B cell (primary cell): ENCODE results near the gene TNFRSF19. TPM values are rescaled to one million over a fixed set of nuclear protein-coding genes. Genes with fewer than 3 reads are reported as not detected.

ENCODE experiments used
- ATAC-seq: fragments of 200-7000 bp; cut with Tn5 transposase; one replicate; pipeline ENCODE4 v1.10.0; 2021; ENCODE audit warnings: low read depth, mild to moderate bottlenecking, moderate number of reproducible peaks, moderate library complexity
- CTCF ChIA-PET: fragments of 350-600 bp; sonication (Branson Sonifier 250); formaldehyde crosslinking; loops from one replicate; lab custom pipeline; 2021; ENCODE audit warnings: antibody characterized with exemption, inconsistent platforms; lab: Charles Lee
- POLR2A ChIA-PET: fragments of 350-600 bp; sonication (Branson Sonifier 250); formaldehyde crosslinking; loops from one replicate; lab custom pipeline; 2021; ENCODE audit warnings: antibody characterized with exemption; lab: Charles Lee
- DNase-seq: peaks from one replicate; pipeline ENCODE4 v3.0.0; 2013
- H2AFZ ChIP-seq: 2 replicates; pipeline ENCODE4 v1.6.1; 2012; ENCODE audit warnings: mild to moderate bottlenecking, low read depth, low read length; ENCODE audit not compliant: insufficient read depth, poor library complexity, severe bottlenecking
- H3K27ac ChIP-seq, 2 donors: 1 replicate in 1 of 2; 2 replicates in 1 of 2; pipeline ENCODE4 v1.5.1; 2012 to 2013; ENCODE audit warnings: low read length in 2 of 2, mild to moderate bottlenecking in 2 of 2, moderate library complexity in 1 of 2
- H3K27me3 ChIP-seq, 4 experiments: fragments of 200-600 bp in 1 of 4; sonication (generic) in 1 of 4; replicated peaks in 1 of 4; 1 replicate in 2 of 4; 2 replicates in 2 of 4; pipeline versions ENCODE4 v1.6.1 to v1.7.0; 2013 to 2016; ENCODE audit warnings: low read length in 3 of 4, mild to moderate bottlenecking in 2 of 4, mixed read lengths in 1 of 4, moderate library complexity in 1 of 4; ENCODE audit not compliant: insufficient read depth in 4 of 4, control insufficient read depth in 3 of 4; ENCODE audit errors: control extremely low read depth in 1 of 4
- H3K36me3 ChIP-seq, 2 experiments: replicated peaks in 1 of 2; 1 replicate in 1 of 2; 2 replicates in 1 of 2; pipeline versions ENCODE4 v1.6.1 to v1.7.1; 2013; ENCODE audit warnings: low read length in 1 of 2; ENCODE audit not compliant: insufficient read depth in 2 of 2, control insufficient read depth in 1 of 2; ENCODE audit errors: control extremely low read depth in 1 of 2, extremely low read depth in 1 of 2
- H3K4me1 ChIP-seq, 2 donors: fragments of 200-600 bp in 1 of 2; sonication (generic) in 1 of 2; 1 replicate in 1 of 2; 2 replicates in 1 of 2; pipeline versions ENCODE4 v1.5.1 to v1.6.1; 2013 to 2017; ENCODE audit warnings: low read length in 2 of 2; ENCODE audit not compliant: control insufficient read depth in 2 of 2, insufficient read depth in 2 of 2
- H3K4me2 ChIP-seq: replicated peaks from 2 replicates; pipeline ENCODE3; 2012; ENCODE audit warnings: mild to moderate bottlenecking, low read depth, low read length; ENCODE audit not compliant: poor library complexity, severe bottlenecking
- H3K4me3 ChIP-seq, 5 experiments: fragments of 200-600 bp in 1 of 5; sonication (generic) in 1 of 5; 1 replicate in 3 of 5; 2 replicates in 2 of 5; pipeline versions ENCODE4 v1.5.1 to v1.7.0; 2011 to 2016; ENCODE audit warnings: low read length in 4 of 5, mild to moderate bottlenecking in 4 of 5, low read depth in 2 of 5, control low read depth in 1 of 5, moderate library complexity in 1 of 5; ENCODE audit not compliant: insufficient read depth in 1 of 5; ENCODE audit errors: control extremely low read depth in 1 of 5, extremely low read depth in 1 of 5
- H3K79me2 ChIP-seq: fragments of 200-600 bp; sonication (generic); one replicate; pipeline ENCODE4 v1.6.0; 2016; ENCODE audit warnings: low read length; ENCODE audit not compliant: control insufficient read depth, insufficient read depth
- H3K9ac ChIP-seq: fragments of 200-600 bp; sonication (generic); 2 replicates; pipeline ENCODE4 v1.6.1; 2017; ENCODE audit warnings: mild to moderate bottlenecking, low read length, moderate library complexity
- H3K9me3 ChIP-seq, 3 donors: one replicate each; pipeline versions ENCODE4 v1.6.1 to v1.7.1; 2013; ENCODE audit warnings: low read length in 2 of 3; ENCODE audit not compliant: control insufficient read depth in 2 of 3, insufficient read depth in 1 of 3; ENCODE audit errors: control extremely low read depth in 1 of 3
- H4K20me1 ChIP-seq: 2 replicates; pipeline ENCODE4 v1.6.0; 2012; ENCODE audit warnings: mild to moderate bottlenecking, low read length; ENCODE audit not compliant: insufficient read depth, control insufficient read depth, poor library complexity, severe bottlenecking
- H3K27ac Mint-ChIP-seq: one replicate; pipeline ENCODE4 v1.8.0; 2021; ENCODE audit warnings: mixed read lengths
- H3K27me3 Mint-ChIP-seq: one replicate; pipeline ENCODE4 v1.8.0; 2021; ENCODE audit warnings: mixed read lengths
- H3K4me1 Mint-ChIP-seq: one replicate; pipeline ENCODE4 v1.8.0; 2021; ENCODE audit warnings: mixed read lengths
- H3K4me3 Mint-ChIP-seq: one replicate; pipeline ENCODE4 v1.8.0; 2021; ENCODE audit warnings: mixed read lengths
- H3K9me3 Mint-ChIP-seq: one replicate; pipeline ENCODE4 v1.8.0; 2022; ENCODE audit warnings: mixed read lengths; ENCODE audit not compliant: insufficient read depth
- EZH2 ChIP-seq: IDR thresholded peaks from 2 replicates; pipeline ENCODE4 v1.6.1; 2012; ENCODE audit warnings: borderline replicate concordance, low read depth, mild to moderate bottlenecking, moderate library complexity, low read length; ENCODE audit not compliant: insufficient read depth, poor library complexity, severe bottlenecking
- WGBS: methylation state at CpG from one replicate; pipeline ENCODE4 v1.1.5; 2013; ENCODE audit warnings: missing lambda C conversion rate; ENCODE audit not compliant: insufficient coverage; 5-methylcytosine and 5-hydroxymethylcytosine counted together
- intact Hi-C: fragments of 100-400 bp; cut with micrococcal nuclease; formaldehyde crosslinking; loops from one replicate; pipeline ENCODE4 v1.10.0; 2022
- polyA plus RNA-seq: library from polyadenylated mRNA; depleted of rRNA; stranded (reverse); fragments of >200 nt; gene quantifications from 2 replicates; pipeline ENCODE4 v1.2.3, GENCODE V29; 2012
- total RNA-seq, 2 donors: library from RNA; stranded (reverse); fragments of 120-200 nt in 1 of 2; gene quantifications; 1 replicate in 1 of 2; 2 replicates in 1 of 2; pipeline versions ENCODE4 v1.2.3 to v1.2.4, GENCODE V29; 2013 to 2022
- TF ChIP-seq, protein P1 (sequence below): fragments of 200-600 bp; IDR thresholded peaks from one replicate; pipeline ENCODE4 v1.8.0; 2022; ENCODE audit warnings: antibody characterized with exemption, mild to moderate bottlenecking

The TNFRSF19 gene
- total and polyA plus RNA-seq, 2 donors (not counting 1 experiment from before 2014, with no cell fraction given) = 0.36 TPM; not detected in 1

- no peak for ATAC-seq
Measured at GRCh38 chr13:23724196-23724970, 154.2 kb downstream of the TNFRSF19 start.

More at GRCh38 chr13:23724196-23724970, 154.2 kb downstream of the TNFRSF19 start:
- intact Hi-C loops = no loop called here
- Histone ChIP-seq H3K79me2 (no peaks in the 10 kb centered on the region), H3K4me2 (no peak overlapping the region), H2AFZ (no peak overlapping the region), H4K20me1 (no peaks in the 10 kb centered on the region), H3K9ac (no peak overlapping the region), H3K4me3 (no peak overlapping the region), H3K9me3 (peaks cover 0 to 8% (median 0%) of the 10 kb centered on the region in 3 donors), H3K27ac (no peak overlapping the region), H3K36me3 (peaks cover 3 to 7% of the 10 kb centered on the region in 2 experiments), H3K4me1 (no peaks in the 10 kb centered on the region), H3K27me3 (no peaks in the 10 kb centered on the region)
- POLR2A ChIA-PET = no interaction called here
- Mint-ChIP-seq H3K4me1 (no peaks in the 10 kb centered on the region), H3K27ac (no peak overlapping the region), H3K9me3 (no peaks in the 10 kb centered on the region), H3K27me3 (no peaks in the 10 kb centered on the region), H3K4me3 (no peak overlapping the region)
- CTCF ChIA-PET = no interaction called here
- no peak for TF ChIP-seq EZH2
- TF ChIP-seq, protein P1, sequence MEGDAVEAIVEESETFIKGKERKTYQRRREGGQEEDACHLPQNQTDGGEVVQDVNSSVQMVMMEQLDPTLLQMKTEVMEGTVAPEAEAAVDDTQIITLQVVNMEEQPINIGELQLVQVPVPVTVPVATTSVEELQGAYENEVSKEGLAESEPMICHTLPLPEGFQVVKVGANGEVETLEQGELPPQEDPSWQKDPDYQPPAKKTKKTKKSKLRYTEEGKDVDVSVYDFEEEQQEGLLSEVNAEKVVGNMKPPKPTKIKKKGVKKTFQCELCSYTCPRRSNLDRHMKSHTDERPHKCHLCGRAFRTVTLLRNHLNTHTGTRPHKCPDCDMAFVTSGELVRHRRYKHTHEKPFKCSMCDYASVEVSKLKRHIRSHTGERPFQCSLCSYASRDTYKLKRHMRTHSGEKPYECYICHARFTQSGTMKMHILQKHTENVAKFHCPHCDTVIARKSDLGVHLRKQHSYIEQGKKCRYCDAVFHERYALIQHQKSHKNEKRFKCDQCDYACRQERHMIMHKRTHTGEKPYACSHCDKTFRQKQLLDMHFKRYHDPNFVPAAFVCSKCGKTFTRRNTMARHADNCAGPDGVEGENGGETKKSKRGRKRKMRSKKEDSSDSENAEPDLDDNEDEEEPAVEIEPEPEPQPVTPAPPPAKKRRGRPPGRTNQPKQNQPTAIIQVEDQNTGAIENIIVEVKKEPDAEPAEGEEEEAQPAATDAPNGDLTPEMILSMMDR = no peak
- 98% methylated on average over 5 of the region's 7 CpGs for WGBS
- DNase-seq = no peak

Other genes with a start within 250 kb of the TNFRSF19 start
- gene SACS, start 136.7 kb upstream of the TNFRSF19 start, total RNA-seq = 21.4 and 22.0 TPM in 2 replicates
- 6.7 and 6.8 TPM in 2 replicates for gene SACS, start 136.7 kb upstream of the TNFRSF19 start, polyA plus RNA-seq